LNCaP clone FGC (cell line): ENCODE measurements around the gene HECTD1.
"Not testable (repeated sequence)": the region's sequence is repeated elsewhere in the genome, so short reads cannot be mapped to it uniquely, and the experiment has no call there.

Experiments
- DNase-seq: peaks from one replicate; pipeline ENCODE4 v3.0.0-alpha.2; 2011; ENCODE audit warnings: low read depth
- H3K4me3 ChIP-seq: 2 replicates; pipeline ENCODE4 v1.5.1; 2011; ENCODE audit warnings: mild to moderate bottlenecking, low read depth, low read length, control low read depth
- TF ChIP-seq, protein P1 (sequence below): IDR thresholded peaks from 2 replicates; pipeline ENCODE4 v1.5.1; 2012; ENCODE audit warnings: mild to moderate bottlenecking; ENCODE audit not compliant: control insufficient read depth, insufficient read depth; ENCODE audit errors: extremely low read depth

The HECTD1 gene

DNA sequence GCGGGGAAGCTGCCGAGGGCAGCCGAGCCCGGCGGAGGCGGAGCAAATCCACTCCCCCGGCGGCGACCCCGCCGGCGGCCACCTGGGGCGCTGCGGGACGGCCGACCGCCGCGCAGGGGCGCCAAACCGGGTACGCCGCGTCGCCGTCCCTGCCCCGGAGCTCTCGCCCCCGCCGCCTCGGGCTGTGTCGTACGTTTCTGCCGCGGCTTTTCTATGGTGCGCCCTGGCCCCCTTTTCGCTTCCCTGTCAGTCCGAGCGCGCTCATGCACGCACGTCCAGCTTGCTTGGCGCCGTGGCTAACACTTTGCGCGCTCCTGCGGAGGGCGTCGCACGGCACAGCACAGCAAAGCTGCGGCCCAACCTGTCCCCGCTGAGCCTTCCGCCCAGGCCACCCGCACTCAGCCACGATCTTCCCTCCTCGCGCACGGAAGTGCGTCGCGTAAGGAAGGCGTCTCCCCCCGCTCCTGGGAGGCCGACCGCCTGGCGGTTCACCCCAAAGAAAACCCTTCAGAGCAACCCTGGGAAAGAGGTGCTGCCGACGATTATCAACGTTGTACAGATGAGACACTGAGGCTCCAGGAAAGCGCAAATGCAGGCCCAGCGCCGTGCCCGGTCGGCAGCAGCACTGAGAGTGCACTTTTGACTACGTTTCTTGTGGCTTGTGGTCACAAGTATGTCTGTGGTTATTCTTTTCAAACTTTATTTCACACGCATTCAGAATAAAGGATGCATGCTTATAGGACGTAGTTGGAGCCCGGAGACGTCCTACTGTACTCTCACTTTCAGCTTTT, at the start of gene HECTD1:
Gene HECTD1 (minus strand): TSS at position 39 of the 791 bp plus-strand sequence. CDS start 1,857 bp downstream, outside the sequence.
- peak; percentile 56 for DNase-seq
- H3K4me3 ChIP-seq = peak within 1 kb of the TSS; percentile 85
- TF ChIP-seq, protein P1, sequence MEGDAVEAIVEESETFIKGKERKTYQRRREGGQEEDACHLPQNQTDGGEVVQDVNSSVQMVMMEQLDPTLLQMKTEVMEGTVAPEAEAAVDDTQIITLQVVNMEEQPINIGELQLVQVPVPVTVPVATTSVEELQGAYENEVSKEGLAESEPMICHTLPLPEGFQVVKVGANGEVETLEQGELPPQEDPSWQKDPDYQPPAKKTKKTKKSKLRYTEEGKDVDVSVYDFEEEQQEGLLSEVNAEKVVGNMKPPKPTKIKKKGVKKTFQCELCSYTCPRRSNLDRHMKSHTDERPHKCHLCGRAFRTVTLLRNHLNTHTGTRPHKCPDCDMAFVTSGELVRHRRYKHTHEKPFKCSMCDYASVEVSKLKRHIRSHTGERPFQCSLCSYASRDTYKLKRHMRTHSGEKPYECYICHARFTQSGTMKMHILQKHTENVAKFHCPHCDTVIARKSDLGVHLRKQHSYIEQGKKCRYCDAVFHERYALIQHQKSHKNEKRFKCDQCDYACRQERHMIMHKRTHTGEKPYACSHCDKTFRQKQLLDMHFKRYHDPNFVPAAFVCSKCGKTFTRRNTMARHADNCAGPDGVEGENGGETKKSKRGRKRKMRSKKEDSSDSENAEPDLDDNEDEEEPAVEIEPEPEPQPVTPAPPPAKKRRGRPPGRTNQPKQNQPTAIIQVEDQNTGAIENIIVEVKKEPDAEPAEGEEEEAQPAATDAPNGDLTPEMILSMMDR = peak; percentile 86

DNA sequence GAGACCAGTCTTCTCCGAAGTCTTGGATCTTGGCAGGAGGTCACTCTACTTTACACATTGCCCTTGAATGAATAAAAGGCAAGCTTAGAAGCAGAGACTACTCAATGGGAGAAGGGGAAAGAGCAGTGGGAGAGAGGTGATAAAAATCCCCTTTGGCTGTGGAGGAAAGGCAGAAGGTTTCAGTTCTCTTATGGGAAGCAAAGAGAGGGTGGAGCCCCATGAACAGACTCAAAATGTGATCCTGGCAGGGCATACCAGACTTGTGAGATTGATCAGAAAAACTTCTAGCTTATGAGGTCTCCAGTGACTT, 49.6 kb upstream of the HECTD1 start:
- TF ChIP-seq, protein P1 = no peak
- no peak overlapping the region for H3K4me3 ChIP-seq
- no peak for DNase-seq

- no peak overlapping the region for H3K4me3 ChIP-seq
- no peak for DNase-seq
- TF ChIP-seq, protein P1 = no peak
Measured at GRCh38 chr14:31256534-31257243, 49.1 kb upstream of the HECTD1 start.

DNA sequence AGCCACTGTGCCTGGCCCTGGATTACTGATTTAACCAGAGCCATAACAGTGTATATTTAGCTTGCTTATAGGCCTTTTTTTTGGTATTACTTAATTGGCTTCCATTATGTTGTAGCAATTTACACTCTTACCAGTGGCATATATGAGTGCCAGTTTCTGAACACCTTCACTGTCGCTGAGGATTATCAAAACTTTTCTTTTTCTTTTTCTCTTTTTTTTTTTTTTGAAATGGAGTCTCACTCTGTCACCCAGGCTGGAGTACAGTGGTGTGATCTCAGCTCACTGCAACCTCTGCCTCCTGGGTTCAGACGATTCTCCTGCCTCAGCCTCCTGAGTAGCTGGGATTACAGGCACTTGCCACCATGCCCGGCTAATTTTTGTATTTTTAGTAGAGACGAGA, 48.3 kb upstream of the HECTD1 start:
- DNase-seq, H3K4me3 ChIP-seq: not testable (repeated sequence)

GRCh38 chr14:31255286-31255685, 47.7 kb upstream of the HECTD1 start:
- TF ChIP-seq, protein P1 = no peak
- no peak overlapping the region for H3K4me3 ChIP-seq
- DNase-seq = no peak

DNA sequence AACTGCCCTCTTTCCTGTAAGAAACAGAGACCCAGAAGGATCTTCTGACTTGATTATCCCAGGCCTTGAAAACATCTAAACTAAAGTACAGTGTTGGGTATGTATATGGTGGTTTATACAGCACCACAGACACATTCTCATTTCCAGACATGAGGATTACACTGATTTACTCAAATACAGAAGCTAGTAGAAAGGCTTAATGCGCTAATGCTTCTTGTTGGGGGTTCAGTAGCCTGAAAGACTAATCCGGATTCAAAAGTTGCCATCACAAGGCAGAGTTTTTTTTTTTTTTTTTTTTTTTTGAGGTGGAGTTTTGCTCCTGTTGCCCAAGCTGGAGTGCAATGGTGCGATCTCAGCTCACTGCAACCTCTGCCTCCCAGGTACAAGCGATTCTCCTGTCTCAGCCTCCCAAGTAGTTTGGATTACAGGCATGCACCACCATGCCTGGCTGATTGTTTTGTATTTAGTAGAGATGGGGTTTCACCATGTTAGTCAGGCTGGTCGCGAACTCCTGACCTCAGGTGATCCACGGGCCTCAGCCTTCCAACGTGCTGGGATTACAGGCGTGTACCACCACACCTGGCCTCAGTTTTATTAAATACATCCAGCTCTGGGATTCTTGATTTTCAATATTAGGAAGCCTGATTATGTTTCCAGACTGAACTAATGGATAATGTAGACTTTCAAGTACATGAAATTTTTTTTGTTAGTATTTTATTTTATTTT, 46.3 kb upstream of the HECTD1 start:
- no peak for DNase-seq
- TF ChIP-seq, protein P1 = no peak
- no peak overlapping the region for H3K4me3 ChIP-seq

GRCh38 chr14:31252865-31253264, 45.3 kb upstream of the HECTD1 start:
- no peak overlapping the region for H3K4me3 ChIP-seq
- TF ChIP-seq, protein P1 = no peak
- DNase-seq = peak; percentile 34
